8988T (cell line): ENCODE results near the gene PLEKHG4B.
"Not testable (repeated sequence)": the region's sequence is repeated elsewhere in the genome, so short reads cannot be mapped to it uniquely, and the experiment has no call there.

Source experiments
- DNase-seq: peaks from one replicate; pipeline ENCODE4 v3.0.0; 2011

The PLEKHG4B gene

DNA sequence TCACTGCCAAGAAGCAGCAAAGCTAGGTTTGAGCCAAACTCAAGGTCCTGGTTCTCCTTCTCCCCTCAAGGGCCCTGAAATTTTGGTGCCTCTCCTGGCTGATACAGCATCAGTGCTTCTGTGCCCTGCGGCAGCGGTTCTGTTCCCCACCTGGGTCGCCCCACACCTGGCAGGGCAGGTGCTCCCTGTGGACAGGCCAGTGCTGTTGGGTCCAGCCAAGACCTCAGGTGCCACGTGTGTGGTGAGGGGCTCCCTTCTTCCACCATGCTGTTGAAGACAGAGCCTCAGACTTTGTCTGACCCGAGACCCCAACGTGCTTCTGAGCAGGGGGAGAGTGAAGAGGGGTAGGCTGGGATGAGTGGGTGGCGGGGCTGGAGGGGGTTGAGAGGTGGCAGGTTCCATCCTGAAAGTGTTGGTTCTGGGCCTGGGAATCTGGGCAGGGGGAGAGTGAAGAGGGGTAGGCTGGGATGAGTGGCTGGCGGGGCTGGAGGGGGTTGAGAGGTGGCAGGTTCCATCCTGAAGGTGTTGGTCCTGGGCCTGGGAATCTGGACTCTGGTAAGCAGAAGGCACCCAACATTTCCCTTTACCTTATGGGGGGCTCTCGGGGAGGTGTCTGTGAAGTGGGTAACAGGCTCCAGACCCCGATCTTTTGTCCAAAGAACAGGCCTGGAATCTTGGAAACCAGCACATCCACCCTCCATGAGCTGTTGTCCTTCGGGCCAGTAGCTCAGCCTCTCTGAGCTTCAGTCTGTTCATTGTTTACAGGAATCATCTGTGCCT is 2.3 kb downstream of the PLEKHG4B start:
- DNase-seq: no peak

DNA sequence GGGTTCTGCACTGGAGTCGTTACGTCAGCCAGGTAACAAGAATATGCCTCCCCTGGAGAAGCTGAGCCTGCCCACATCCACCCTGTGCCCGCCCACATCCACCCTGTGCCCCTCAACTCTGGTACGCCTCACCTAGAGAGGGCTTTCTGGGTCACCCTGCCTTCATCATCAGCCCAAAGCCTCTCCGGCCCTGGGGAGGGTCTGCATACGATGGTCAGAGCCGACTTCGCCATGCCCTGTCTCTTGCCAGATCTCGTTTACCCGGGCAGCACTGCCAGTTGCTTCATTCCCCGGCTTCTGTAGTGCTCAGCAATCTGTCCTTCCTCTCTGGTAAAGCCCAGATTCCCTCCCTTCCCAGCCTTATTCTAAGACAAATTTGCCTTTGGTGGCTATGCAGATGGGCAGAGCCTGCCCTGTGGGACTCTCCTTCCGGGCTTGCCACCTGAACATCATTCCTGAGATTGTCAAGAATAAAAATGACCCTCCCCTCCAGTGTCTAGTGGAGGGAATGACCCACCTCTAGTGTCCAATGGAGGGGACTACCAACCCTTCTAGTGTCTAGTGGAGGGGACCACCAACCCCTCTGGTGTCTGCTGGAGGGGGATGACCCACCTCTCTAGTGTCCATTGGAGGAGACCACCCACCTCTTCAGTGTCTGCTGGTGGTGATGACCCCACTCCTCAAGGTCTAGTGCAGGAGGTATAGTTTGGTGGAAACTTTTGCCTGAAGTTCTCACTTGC is 3.4 kb downstream of the PLEKHG4B start:
- DNase-seq: no peak

DNA sequence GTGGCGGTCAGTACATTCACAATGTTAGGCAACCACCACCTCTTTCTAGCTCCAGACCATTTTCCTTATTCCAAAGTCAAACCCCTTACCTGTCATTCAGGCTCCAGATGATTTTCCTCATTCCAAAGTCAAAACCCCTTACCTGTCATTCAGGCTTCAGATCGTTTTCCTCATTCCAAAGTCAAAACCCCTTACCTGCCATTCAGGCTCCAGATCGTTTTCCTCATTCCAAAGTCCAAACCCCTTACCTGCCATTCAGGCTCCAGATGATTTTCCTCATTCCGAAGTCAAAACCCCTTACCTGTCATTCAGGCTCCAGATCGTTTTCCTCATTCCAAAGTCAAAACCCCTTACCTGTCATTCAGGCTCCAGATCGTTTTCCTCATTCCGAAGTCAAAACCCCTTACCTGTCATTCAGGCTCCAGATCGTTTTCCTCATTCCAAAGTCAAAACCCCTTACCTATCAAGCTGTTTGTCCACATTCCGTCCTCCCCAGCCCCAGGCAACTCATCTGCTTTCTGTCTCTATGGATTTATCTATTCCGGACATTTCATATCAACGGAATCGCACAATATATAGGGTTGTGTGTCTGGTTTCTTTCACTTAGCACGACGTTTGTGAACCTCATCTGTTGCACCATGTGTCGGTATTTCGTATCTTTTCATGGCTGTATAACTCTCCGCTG is 5.2 kb downstream of the PLEKHG4B start:
- no peak for DNase-seq

DNA sequence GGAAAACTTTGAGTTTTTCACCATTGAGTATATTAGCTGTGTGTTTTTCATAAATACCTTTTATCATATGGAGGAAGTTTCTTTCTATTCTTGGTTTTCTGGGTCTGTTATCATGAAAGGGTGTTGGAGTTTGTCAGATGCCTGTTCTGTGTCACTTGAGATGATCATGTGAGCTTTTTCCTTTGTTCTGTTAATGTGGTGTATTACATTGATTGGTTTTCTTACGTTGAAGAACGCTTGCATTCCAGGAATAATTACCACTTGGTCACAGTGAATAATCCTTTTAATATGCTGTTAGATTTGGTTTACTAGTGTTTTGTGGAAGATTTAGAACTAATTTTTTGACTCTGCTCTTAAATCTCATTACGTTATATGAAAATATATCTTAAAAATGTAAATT is 7.8 kb downstream of the PLEKHG4B start:
- no peak for DNase-seq

DNA sequence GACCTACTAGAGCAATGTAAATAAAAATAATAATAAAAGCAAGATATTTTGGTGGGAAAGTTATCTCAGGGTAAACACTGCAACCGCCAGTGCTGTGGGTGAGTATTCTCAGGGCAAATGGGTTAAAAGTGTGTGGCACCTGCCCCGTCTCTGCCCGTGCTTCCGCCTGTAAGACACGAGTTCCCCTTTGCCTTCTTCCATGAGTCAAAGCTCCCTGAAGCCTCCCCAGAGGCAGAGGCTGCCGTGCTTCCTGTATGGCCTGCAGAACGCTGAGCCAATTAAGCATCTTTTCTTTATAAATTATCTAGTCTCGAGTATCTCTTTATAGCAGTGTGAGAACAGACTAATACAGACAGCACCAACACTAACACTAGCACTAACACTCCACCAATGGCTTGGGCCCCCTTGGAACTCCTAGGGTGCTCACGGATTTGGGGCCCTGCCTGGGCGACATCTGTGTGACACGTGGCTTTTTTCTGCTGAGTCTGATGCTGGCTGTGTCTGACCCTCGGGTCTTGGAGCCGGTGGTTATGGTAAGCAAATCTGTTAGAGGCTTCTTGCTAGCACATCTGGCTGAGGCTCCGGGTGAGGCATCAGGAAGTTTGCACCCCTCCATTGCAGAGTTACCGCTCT is 10.6 kb downstream of the PLEKHG4B start:
- no peak for DNase-seq

DNA sequence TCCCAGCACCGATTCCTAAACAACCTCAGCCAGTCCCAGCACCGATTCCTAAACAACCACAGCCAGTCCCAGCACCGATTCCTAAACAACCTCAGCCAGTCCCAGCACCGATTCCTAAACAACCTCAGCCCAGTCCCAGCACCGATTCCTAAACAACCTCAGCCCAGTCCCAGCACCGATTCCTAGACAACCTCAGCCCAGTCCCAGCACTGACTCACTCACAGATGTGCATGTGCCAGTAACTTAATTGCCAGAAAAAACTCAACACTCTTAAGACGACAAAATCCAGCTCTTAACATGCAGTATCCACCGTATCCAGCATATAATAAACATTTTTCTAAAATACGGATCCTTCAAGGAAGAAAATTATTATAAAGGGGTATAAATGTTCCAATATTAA is 12.1 kb downstream of the PLEKHG4B start:
- not testable (repeated sequence) for DNase-seq

DNA sequence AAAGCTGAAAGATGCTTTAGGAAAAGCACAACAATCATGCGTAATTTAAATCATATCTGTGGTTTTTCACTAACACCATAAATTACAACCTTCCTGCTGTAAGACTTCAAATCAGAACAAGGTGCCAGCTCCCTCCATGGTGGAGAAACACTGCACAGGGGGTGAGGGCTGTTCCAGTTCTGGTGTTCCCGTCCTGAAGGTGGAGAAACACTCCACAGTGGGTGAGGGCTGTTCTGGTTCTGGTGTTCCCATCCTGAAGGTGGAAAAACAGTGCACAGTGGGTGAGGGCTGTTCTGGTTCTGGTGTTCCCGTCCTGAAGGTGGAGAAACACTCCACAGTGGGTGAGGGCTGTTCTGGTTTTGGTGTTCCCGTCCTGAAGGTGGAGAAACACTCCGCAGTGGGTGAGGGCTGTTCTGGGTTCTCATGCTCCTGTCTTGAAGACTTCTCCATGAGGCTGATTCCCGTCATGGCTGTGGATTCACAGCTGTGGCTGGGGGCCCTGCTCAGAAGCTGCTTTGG is 12.9 kb downstream of the PLEKHG4B start:
- no peak for DNase-seq

DNA sequence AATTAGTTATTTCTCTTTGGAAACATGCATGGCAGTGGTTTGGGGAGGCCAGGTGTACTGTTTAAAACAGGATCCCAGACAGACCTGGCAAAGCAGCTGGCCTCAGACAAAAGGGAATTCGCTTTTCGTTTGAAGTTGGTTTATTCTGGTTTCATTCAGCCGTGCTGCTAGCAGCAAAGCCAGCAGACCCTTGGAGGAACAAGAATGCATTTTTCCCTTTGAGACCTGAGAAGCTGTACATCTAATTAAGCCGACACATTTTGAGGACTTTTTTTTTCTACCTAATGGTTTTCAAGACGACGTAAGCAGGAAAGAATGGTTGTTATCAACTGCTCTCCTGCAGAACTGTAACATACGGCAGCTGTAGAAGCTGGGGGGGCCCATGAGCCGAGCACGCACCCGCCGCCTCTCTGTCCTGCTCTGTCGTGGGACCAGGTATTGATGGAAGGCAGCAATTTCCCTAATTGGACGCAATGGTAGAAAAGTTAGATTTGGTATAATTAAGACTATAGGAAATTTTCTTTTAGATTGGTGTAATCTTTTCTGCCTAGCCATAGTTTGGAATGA is 13.6 kb downstream of the PLEKHG4B start:
- no peak for DNase-seq

DNA sequence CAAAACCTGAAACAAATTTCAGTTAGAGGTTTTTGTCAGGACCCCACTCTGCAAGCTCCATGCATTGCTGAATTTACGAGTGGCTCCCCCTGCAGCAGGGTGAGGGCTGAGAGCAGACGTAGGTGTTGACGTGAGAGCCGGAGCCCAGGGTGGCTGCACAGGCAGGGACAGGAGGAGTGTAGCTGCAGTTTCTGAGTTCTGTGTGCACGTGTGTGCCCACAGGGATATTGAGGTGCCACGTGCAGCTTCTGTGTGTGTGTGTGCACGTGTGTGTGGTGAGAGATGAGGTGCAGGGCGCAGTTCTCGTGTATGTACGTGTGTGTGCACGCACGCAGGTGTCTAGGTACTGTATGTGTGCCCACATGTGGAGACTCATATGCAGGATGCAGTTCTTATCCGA is 14.6 kb downstream of the PLEKHG4B start:
- no peak for DNase-seq

DNA sequence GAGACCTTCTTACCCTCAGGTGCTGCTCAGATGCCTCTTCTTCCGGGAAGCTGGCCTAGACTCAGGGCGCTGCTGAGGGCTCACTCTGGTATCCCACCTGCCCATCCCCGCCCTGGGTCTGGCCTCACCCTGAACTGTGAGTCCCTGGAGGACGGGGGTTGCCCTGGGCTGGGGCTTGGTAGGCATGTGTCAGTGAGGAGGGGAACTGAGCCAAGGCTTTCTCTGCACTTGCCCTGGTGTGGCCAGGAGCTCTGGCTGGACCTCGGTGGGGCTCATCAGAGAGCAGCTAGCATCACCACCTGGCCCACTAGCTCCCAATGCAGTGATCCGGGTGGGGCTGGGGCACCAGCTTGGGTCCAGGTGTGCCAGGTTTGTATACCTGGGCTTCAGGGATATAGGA is 15.6 kb downstream of the PLEKHG4B start:
- no peak for DNase-seq

DNA sequence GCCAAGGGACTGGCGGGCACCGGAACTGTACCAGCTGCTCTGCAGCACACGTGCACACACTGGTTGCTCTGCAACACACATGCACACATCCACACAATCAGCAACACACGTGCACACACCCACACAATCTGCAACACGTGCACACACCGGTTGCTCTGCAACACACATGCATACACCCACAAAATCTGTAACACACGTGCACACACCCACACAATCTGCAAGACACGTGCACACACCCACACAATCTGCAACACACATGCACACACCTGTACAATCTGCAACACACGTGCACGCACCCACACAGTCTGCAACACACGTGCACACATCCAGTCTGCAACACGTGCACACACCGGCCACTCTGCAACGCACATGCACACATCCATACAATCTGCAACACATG is 17.9 kb downstream of the PLEKHG4B start:
- DNase-seq: no peak

DNA sequence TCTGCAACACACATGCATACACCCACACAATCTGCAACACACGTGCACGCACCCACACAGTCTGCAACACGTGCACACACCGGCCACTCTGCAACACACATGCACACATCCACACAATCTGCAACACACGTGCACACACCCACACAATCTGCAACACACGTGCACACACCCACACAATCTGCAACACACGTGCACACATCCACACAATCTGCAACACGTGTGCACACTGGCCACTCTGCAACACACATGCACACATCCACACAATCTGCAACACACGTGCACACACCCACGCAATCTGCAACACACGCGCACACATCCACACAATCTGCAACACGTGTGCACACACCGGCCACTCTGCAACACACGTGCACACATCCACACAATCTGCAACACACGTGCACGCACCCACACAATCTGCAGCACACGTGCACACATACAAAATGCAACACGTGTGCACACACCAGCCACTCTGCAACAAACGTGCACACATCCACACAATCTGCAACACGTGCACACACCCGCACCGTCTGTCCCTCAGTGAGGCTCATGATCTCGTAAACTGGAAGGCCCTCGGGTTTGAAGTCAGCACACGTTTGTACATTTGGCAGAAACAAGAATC is 18.4 kb downstream of the PLEKHG4B start:
- no peak for DNase-seq

DNA sequence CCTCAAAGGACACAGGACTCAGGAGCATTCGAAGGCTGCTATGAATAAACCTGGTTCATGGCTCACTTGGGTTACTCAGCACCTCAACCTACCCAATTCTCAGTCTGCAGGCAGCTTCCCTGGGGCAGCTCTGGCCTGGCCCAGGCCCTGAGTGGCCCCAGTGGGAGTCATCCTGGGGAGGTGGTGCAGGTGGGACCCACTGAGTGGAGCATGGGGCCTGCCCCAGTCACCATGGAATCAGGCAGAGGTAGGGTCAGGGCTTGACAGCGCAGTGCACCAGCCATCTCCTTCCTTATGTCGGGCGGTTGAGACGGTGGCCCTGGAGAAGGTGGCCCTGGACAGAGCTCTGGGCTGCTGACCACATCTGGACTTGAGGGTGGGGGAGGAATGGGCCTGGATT is 19.2 kb downstream of the PLEKHG4B start:
- DNase-seq: no peak

DNA sequence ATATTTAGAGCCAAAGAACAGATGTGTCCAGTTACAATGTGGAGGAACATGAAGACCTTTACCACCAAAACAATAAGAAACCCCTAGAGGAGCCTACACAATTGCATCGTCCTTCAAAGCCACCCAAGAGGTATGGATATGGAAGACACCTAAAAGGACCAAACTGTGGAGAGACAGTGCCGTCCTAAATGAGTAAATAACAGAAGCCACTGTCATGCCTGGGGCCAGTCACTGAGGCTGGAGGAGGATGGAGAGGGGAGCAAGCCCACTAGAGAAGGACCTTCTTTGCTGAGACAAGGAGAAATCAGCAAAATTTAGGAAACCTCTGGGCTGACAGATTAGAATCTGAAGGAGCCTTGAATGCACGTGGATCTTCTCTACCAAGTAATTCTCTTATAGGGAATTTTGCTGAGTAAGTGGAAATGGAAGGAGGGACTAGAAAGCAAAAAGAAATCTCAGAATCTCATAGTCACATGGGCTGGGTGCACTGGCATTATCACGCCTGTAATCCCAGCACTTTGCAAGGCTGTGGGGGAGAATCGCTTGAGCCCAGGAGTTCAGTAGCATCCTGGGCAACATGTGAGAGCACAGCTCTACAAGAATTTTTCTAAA is 27.6 kb downstream of the PLEKHG4B start:
- no peak for DNase-seq

DNA sequence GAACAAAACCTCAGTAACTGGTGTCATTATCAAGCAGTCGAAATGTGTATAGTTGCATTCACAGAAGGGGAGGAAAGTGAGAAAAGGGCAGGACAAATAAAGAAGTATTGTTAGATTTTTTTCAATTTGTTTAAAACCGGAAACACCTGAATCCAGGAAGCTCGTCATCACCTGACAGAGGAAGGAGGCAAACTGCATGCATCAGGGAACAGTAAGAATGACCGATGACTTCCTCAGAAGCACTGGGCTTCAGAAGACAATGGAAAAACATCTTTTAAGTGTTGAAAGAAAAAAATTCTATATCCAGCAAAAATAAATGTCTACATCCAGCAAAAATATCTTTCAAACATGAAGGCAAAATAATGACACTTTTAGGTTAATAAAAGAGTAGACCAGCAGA is 29.5 kb downstream of the PLEKHG4B start:
- no peak for DNase-seq

DNA sequence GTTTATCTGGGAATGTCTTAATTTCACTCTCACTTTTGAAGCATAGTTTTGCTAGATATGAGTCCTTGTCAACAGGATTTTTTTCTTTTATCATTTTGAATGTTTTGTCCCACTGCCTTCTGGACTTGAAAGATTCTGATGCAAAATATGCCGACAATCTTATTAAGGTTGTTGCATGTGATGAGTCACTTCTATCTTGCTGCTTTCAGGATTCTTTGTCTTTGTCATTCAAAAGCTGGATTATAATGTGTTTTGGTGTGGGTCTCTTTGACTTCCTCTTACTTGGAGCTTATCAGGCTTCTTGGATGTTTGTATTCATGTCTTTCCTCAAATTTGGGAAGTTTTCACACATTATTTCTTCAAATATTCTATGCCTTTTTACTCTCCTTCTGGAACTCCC is 33.8 kb downstream of the PLEKHG4B start:
- no peak for DNase-seq

DNA sequence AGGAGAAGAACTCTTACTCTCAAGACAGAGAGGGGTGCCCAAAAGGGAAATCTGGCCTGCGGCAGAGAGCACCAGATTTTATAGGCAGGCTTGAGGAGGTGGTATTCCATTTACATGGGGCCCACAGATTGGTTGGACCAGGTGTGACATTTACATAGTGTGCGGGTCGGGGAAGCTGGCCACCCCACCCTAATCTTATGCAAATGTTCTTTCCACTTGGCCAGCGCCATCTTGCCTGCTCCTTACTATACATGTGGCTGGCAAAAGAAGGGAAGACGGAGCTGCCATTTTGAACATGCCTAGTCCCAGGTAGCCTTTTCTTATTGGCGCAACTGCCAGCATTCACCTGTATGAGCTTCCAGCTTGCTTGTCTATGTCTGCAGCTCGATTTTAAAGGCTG is 34.8 kb downstream of the PLEKHG4B start:
- no peak for DNase-seq

DNA sequence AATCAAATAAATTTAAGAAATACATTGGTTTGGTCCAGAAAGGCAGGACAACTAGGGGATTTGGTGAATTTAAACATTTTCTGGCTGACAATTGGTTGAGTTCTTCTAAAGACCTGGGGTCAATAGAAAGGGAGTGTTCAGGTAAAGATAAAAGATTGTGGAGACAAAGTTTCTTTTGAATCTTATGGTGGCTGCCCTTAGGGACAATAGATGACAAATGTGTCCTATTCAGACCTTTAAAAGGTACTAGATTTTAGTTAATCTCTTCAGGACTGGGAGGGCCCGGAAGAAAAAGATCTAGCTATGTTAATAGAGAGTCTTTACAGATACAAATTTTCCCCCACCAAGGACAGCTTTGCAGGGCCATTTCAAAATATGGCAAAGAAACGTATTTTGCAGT is 35.9 kb downstream of the PLEKHG4B start:
- DNase-seq: no peak

DNA sequence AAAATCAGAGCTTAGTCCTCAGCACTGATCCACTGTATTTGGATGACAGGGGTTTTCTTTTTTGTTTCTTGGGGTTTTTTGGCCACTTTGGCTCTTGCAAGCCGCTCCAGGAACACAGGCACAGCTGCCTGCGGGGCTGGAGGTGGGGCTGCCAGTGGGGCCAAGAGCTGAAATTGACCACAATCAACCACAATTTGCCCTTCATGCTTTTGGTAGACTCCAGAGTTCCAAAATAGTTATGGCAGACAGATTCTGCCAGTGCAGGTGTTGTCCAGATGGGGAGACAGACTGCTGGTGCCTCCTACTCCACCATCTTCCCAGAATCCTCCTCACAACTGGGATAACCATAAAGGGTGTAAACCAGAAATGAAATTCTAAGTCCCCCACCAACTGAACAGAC is 36.5 kb downstream of the PLEKHG4B start:
- no peak for DNase-seq

DNA sequence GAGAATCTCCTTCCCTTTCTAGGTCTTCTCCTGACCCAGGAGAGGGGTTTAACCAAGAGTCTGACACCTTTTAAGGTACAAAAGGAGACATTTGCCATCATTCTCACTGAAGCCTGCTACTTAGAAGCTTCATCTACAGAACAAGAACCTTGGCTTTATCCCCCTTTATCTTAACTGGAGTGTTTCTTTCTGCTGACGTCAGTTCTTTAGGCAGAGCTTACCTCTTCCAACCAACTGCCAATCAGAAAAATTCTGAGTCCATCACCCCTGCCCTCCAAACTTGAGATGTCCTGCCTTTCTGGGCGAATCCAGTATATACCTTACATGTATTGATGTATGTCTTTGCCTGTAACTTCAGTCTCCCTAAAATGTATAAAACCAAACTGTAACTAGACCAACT is 37.2 kb downstream of the PLEKHG4B start:
- no peak for DNase-seq

DNA sequence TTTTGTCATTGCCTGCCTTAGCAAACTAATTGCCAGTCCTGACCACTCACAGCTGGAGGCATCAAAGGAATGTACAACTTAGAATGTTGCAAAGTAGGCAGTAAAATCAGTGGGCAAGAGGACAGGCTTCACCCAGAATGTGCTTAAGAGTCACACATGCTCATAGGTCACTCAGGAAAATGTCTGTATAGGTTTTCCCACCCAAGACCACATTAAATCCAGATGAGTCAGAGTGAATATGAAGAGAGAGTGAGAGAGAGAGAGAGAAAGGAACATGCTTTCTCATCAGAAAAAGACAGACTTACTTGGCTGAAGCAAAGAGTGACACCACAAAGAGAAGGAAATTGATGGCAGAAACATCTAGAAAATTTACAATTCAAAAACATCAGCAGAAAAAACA is 37.9 kb downstream of the PLEKHG4B start:
- DNase-seq: no peak

DNA sequence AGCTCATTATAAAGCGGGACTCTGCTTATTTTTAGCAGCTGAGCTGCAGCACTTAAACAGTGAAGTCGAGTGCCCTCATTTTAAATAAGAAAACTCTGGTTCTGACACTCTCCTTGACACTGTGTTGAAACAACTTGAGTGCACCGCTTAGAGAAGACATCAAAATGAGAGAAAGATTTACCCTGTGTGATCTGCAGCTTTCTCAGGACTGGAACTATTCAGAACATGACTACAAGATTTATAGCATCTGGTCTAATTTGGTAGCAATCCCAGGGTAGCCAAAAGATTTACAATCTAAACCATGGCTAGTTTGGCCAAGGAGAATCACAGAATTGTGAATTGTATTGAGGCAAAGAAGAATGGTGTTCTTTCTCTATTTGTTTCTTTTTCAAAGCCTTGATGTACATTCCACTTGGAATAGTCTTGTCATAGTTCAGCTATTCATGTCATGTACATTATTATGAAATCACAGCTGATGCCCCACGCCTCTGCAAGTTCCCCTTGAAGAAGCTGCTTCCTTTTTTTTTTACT is 38.7 kb downstream of the PLEKHG4B start:
- DNase-seq: no peak
